AG04449 (cell line): ENCODE data around the gene KRTAP13-2.

Source experiments
- CTCF ChIA-PET: fragments of 350-600 bp; formaldehyde crosslinking; extraction: SDS; loops from one replicate; lab custom pipeline; 2021; ENCODE audit warnings: antibody characterized with exemption; lab: Yijun Ruan, JAX
- POLR2A ChIA-PET: fragments of 400-600, 350-600 bp; formaldehyde crosslinking; extraction: SDS; loops from one replicate; lab custom pipeline; 2020; ENCODE audit warnings: antibody characterized with exemption, inconsistent platforms; lab: Yijun Ruan, JAX
- DNase-seq: peaks from one replicate; pipeline ENCODE4 v3.0.0-alpha.2; 2010; ENCODE audit warnings: low read depth, low spot score
- H3K4me3 ChIP-seq: 2 replicates; pipeline ENCODE4 v1.5.1; 2011; ENCODE audit warnings: low read depth, mild to moderate bottlenecking, control low read depth, low read length
- CTCF ChIP-seq: IDR thresholded peaks from one replicate; pipeline ENCODE4 v1.5.1; 2011; ENCODE audit warnings: mild to moderate bottlenecking, moderate library complexity, low read length, control low read depth, inconsistent platforms; ENCODE audit not compliant: insufficient read depth; ENCODE audit errors: missing control alignments

Gene KRTAP13-2

DNA sequence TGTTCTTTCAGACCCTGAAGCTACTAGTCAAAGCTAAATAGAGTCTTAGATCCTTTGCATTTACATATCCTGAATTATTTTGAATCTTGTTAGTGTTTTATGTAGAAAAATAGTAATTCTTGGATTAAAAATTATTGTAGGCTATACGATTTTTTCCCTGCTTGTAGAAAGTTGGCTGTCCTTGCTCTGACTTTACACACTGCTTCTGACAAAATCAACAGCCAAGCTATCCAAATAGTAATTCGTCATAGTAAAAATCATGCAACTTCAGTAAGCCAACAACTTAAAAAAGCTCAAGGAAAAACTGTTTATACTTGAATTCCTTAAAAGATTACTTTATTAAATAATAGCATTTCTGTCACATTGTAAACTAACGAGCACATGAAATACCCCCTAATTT, 16.2 kb downstream of the KRTAP13-2 start:
- H3K4me3 ChIP-seq: no peak overlapping the region
- TF ChIP-seq CTCF: no peak
- DNase-seq: no peak
- POLR2A ChIA-PET: no interaction called here
- CTCF ChIA-PET: no interaction called here

GRCh38 chr21:30354308-30355005, 17.6 kb downstream of the KRTAP13-2 start:
- POLR2A ChIA-PET: no interaction called here
- no peak overlapping the region for H3K4me3 ChIP-seq
- CTCF ChIA-PET: no interaction called here
- no peak for DNase-seq
- TF ChIP-seq CTCF: no peak

DNA sequence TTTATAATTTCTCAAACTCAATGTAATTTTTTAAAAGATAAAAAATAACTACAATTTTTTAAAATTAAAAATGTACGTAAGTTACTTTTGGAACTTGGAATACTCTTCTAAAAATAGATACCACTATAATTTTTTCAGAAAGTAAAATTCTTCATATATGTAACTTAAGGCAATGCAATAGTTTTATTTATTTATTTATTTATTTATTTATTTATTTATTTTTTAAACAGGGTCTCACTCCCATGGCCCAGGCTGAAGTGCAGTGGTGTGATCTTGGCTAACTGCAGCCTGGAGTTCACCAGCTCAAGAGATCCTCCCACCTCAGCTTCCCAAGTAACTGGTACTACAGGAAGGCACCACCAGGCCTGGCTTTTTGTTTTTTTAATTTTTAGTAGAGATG, 20.5 kb downstream of the KRTAP13-2 start:
- no peak overlapping the region for H3K4me3 ChIP-seq
- TF ChIP-seq CTCF: no peak
- ChIA-PET CTCF (interaction anchor here (0.9 kb wide), 1 partner anchor 746 kb away, joined by 3 read pairs; no protein-coding TSS in a partner anchor), POLR2A (no interaction called here)
- no peak for DNase-seq

DNA sequence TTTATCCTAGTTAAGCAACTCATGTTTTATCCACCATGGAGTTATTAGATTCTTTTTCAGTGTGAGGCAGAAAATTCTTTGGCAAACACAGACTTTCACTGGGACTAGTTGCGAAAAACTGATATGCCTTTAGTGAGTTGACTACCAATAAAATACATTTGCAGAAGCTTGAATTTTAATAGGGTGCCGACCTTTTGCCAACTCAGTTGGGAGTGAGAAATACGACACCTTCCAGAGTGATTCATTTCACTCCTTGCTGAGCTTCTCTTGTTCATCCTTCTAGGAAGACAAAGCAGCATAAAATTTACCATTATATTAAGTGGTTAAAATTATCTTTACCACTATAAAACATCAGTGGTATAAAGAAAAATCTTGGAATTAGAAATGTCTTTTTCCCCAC, 22.5 kb downstream of the KRTAP13-2 start:
- CTCF ChIA-PET: no interaction called here
- POLR2A ChIA-PET: no interaction called here
- no peak overlapping the region for H3K4me3 ChIP-seq
- DNase-seq: no peak
- TF ChIP-seq CTCF: no peak

DNA sequence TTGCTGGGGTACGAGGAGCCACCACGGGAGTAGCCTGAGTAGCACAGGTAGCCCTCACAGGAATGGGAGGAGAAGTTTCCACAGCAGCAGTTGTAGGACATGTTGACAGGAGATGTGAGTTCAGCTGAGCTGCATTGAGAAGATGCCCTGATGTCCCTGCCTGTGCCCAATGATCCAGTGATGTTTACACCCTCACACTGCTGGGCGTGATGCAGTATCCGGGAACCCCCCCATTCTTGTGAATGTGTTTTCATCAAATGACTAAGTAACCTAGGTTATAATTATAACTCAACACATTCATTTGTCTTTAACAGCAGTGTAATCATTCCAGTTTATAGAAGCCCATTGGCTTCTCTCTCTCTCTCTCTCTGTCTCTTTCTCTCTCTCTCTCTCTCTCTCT, 23.6 kb downstream of the KRTAP13-2 start, which contains the start of gene KRTAP23-1:
TSS of gene KRTAP23-1 (minus strand) at position 101 of the 400 bp plus-strand sequence. CDS start at position 101, 0 bp downstream.
- no peak for DNase-seq
- no peak within 1 kb of the TSS for H3K4me3 ChIP-seq
- ChIA-PET POLR2A (no interaction called here), CTCF (no interaction called here)
- TF ChIP-seq CTCF: no peak

DNA sequence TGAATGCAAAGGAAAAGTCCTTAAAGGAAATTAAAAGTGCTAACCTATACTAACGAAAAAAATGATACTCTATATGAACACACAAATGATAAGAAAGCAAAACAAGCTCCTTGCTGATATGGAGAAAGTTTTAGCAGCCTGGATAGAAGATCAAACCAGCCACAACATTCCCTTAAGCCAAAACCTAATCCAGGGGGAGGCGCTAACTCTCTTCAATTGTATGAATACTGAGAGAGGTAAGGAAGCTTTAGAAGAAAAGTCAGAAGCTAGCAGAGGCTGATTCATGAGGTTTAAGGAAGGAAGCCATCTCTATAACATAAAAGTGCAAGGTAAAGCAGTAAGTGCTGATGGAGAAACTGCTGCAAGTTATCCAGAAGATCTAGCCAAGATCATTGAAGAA, 27.1 kb downstream of the KRTAP13-2 start:
- no peak overlapping the region for H3K4me3 ChIP-seq
- ChIA-PET POLR2A (no interaction called here), CTCF (no interaction called here)
- TF ChIP-seq CTCF: no peak
- no peak for DNase-seq
